HepG2 (cell line): ENCODE data around the gene MSANTD1. TPM values are rescaled to one million over a fixed set of nuclear protein-coding genes. Genes with fewer than 3 reads are reported as not detected.

Experiments
- CCDC6 ChIP-seq: sonication (generic); formaldehyde crosslinking; IDR thresholded peaks from 2 replicates; pipeline ENCODE4 v1.8.1; 2022; ENCODE audit warnings: mild to moderate bottlenecking, missing genetic modification reagents, moderate library complexity
- CTCF ChIP-seq: sonication (generic); formaldehyde crosslinking; IDR thresholded peaks from 2 replicates; pipeline ENCODE4 v1.5.0; 2020; ENCODE audit warnings: mild to moderate bottlenecking, missing genetic modification reagents, moderate library complexity
- FOSL1 ChIP-seq: sonication (generic); formaldehyde crosslinking; IDR thresholded peaks from 2 replicates; pipeline ENCODE4 v1.9.0; 2021; ENCODE audit warnings: missing genetic modification reagents, borderline replicate concordance
- FOSL2 ChIP-seq: sonication (generic); formaldehyde crosslinking; IDR thresholded peaks from 2 replicates; pipeline ENCODE4 v1.4.0; 2020; ENCODE audit warnings: missing genetic modification reagents
- GLMP ChIP-seq: sonication (generic); formaldehyde crosslinking; IDR thresholded peaks from 2 replicates; pipeline ENCODE4 v1.9.0; 2021; ENCODE audit warnings: missing genetic modification reagents, mild to moderate bottlenecking, borderline replicate concordance
- HDAC2 ChIP-seq: sonication (generic); formaldehyde crosslinking; IDR thresholded peaks from 2 replicates; pipeline ENCODE4 v1.4.0; 2020; ENCODE audit warnings: missing genetic modification reagents
- JUNB ChIP-seq: sonication (generic); formaldehyde crosslinking; IDR thresholded peaks from 2 replicates; pipeline ENCODE4 v1.8.0; 2022; ENCODE audit warnings: missing genetic modification reagents, mild to moderate bottlenecking, borderline replicate concordance
- MAX ChIP-seq: IDR thresholded peaks from 2 replicates; pipeline ENCODE4 v1.6.1; 2012; ENCODE audit warnings: inconsistent platforms
- MXI1 ChIP-seq: IDR thresholded peaks from 3 replicates; pipeline ENCODE4 v1.6.1; 2012; ENCODE audit warnings: low read depth, low read length, inconsistent platforms, borderline replicate concordance
- NFIB ChIP-seq: sonication (generic); formaldehyde crosslinking; IDR thresholded peaks from 2 replicates; pipeline ENCODE4 v1.9.0; 2021; ENCODE audit warnings: missing genetic modification reagents, mild to moderate bottlenecking, borderline replicate concordance
- SMYD3 ChIP-seq: sonication (generic); formaldehyde crosslinking; IDR thresholded peaks from 2 replicates; pipeline ENCODE4 v1.8.1; 2023; ENCODE audit warnings: mild to moderate bottlenecking, missing genetic modification reagents
- SNAI1 ChIP-seq: sonication (generic); formaldehyde crosslinking; IDR thresholded peaks from 2 replicates; pipeline ENCODE4 v1.5.0; 2020; ENCODE audit warnings: mild to moderate bottlenecking, missing genetic modification reagents, borderline replicate concordance
- SOX5 ChIP-seq: IDR thresholded peaks from 2 replicates; pipeline ENCODE4 v1.6.1; 2016; ENCODE audit warnings: borderline replicate concordance
- ZFP36L2 ChIP-seq: sonication (generic); formaldehyde crosslinking; IDR thresholded peaks from 2 replicates; pipeline ENCODE4 v1.4.0; 2020; ENCODE audit warnings: missing genetic modification reagents
- ZNF101 ChIP-seq: sonication (generic); formaldehyde crosslinking; IDR thresholded peaks from 2 replicates; pipeline ENCODE4 v1.4.0; 2020; ENCODE audit warnings: mild to moderate bottlenecking, low read depth, missing genetic modification reagents, borderline replicate concordance
- ZNF251 ChIP-seq: sonication (generic); formaldehyde crosslinking; IDR thresholded peaks from 2 replicates; pipeline ENCODE4 v1.9.0; 2021; ENCODE audit warnings: mild to moderate bottlenecking, missing genetic modification reagents
- ZNF292 ChIP-seq: sonication (generic); formaldehyde crosslinking; IDR thresholded peaks from 2 replicates; pipeline ENCODE4 v1.8.1; 2022; ENCODE audit warnings: mild to moderate bottlenecking, low read depth, missing genetic modification reagents, borderline replicate concordance
- ZNF468 ChIP-seq: sonication (generic); formaldehyde crosslinking; IDR thresholded peaks from 2 replicates; pipeline ENCODE4 v1.8.0; 2022; ENCODE audit warnings: mild to moderate bottlenecking, moderate library complexity, missing genetic modification reagents
- ZNF484 ChIP-seq: sonication (generic); formaldehyde crosslinking; IDR thresholded peaks from 2 replicates; pipeline ENCODE4 v1.5.1; 2020; ENCODE audit warnings: mild to moderate bottlenecking, low read depth, missing genetic modification reagents, borderline replicate concordance
- ZNF670 ChIP-seq: sonication (generic); formaldehyde crosslinking; IDR thresholded peaks from 2 replicates; pipeline ENCODE4 v1.8.0; 2022; ENCODE audit warnings: mild to moderate bottlenecking, missing genetic modification reagents, borderline replicate concordance
- ZNF75D ChIP-seq: sonication (generic); formaldehyde crosslinking; IDR thresholded peaks from 2 replicates; pipeline ENCODE4 v1.8.1; 2023; ENCODE audit warnings: missing genetic modification reagents, mild to moderate bottlenecking, borderline replicate concordance
- ZSCAN30 ChIP-seq: sonication (generic); formaldehyde crosslinking; IDR thresholded peaks from 2 replicates; pipeline ENCODE4 v1.5.0; 2020; ENCODE audit warnings: mild to moderate bottlenecking, missing genetic modification reagents
- polyA plus RNA-seq, 8 experiments: library from polyadenylated mRNA; depleted of rRNA in 3 of 8; stranded (reverse) in 7 of 8; unstranded in 1 of 8; fragments of >200 nt; fragmentation: Illumina TruSeq in 4 of 8; extraction: Trizol in 4 of 8; gene quantifications; 2 replicates each; pipeline versions ENCODE4 v1.2.1 to v1.2.3, GENCODE V29; 2011 to 2016; ENCODE audit warnings: low read depth in 4 of 8, missing spikeins in 1 of 8, mixed read lengths in 1 of 8; ENCODE audit not compliant: insufficient read depth in 1 of 8
- total RNA-seq, 5 experiments: library from RNA; depleted of rRNA; stranded (reverse); fragments of >200 nt; fragmentation: Illumina TruSeq; extraction: Trizol; gene quantifications; 2 replicates each; pipeline ENCODE4 v1.2.3, GENCODE V29; 2016; ENCODE audit warnings: low read depth in 1 of 5
- TF ChIP-seq, protein P1 (sequence below): sonication (generic); formaldehyde crosslinking; IDR thresholded peaks from 2 replicates; pipeline ENCODE4 v1.5.1; 2020; ENCODE audit warnings: missing genetic modification reagents, mild to moderate bottlenecking, borderline replicate concordance
- TF ChIP-seq, protein P2 (sequence below): sonication (generic); formaldehyde crosslinking; IDR thresholded peaks from 2 replicates; pipeline ENCODE4 v1.4.0; 2020; ENCODE audit warnings: missing genetic modification reagents, mild to moderate bottlenecking, borderline replicate concordance

Gene MSANTD1
- total and polyA plus RNA-seq, 2 of the 13 experiments (the other 11 are each of a cell fraction or from before 2014, with no cell fraction given) = 0.22 to 0.40 TPM

DNA sequence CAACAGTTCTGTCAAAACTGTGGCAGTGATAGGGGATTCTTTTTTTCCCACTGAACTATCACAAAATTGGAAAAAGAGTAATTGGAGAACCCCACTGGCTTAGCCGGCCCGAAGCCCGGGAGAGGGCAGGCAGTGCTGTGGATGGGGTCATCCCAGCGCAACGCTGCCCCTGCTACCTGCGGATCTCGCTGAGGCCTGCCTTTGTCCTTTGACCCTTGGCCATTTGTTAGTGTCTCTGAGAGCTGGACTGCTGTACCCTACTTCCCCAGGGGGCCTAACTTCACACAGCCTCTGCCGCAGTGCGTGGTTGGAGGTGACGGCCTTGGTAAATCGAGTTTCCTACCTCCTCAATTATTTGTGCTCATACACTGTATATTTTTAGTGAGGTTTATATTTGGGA is 43.0 kb upstream of the MSANTD1 start (continued):
- TF ChIP-seq, protein P1, sequence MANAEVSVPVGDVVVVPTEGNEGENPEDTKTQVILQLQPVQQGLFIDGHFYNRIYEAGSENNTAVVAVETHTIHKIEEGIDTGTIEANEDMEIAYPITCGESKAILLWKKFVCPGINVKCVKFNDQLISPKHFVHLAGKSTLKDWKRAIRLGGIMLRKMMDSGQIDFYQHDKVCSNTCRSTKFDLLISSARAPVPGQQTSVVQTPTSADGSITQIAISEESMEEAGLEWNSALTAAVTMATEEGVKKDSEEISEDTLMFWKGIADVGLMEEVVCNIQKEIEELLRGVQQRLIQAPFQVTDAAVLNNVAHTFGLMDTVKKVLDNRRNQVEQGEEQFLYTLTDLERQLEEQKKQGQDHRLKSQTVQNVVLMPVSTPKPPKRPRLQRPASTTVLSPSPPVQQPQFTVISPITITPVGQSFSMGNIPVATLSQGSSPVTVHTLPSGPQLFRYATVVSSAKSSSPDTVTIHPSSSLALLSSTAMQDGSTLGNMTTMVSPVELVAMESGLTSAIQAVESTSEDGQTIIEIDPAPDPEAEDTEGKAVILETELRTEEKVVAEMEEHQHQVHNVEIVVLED (CRISPR knock-in tag) = peak; percentile 25; the same call in 1 of the 2 replicates
- TF ChIP-seq, protein P2, sequence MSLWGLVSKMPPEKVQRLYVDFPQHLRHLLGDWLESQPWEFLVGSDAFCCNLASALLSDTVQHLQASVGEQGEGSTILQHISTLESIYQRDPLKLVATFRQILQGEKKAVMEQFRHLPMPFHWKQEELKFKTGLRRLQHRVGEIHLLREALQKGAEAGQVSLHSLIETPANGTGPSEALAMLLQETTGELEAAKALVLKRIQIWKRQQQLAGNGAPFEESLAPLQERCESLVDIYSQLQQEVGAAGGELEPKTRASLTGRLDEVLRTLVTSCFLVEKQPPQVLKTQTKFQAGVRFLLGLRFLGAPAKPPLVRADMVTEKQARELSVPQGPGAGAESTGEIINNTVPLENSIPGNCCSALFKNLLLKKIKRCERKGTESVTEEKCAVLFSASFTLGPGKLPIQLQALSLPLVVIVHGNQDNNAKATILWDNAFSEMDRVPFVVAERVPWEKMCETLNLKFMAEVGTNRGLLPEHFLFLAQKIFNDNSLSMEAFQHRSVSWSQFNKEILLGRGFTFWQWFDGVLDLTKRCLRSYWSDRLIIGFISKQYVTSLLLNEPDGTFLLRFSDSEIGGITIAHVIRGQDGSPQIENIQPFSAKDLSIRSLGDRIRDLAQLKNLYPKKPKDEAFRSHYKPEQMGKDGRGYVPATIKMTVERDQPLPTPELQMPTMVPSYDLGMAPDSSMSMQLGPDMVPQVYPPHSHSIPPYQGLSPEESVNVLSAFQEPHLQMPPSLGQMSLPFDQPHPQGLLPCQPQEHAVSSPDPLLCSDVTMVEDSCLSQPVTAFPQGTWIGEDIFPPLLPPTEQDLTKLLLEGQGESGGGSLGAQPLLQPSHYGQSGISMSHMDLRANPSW = no peak
- no peak for TF ChIP-seq NFIB (CRISPR knock-in tag)
- TF ChIP-seq ZNF101 (CRISPR knock-in tag) = no peak
- peak; percentile 79; the same call in 1 of the 2 replicates for TF ChIP-seq ZNF292
- TF ChIP-seq ZNF75D (CRISPR knock-in tag) = no peak
- TF ChIP-seq ZSCAN30 (CRISPR knock-in tag) = no peak
- no peak for TF ChIP-seq CCDC6
- TF ChIP-seq GLMP (CRISPR knock-in tag) = no peak
- TF ChIP-seq FOSL2 (CRISPR knock-in tag) = peak; percentile 30; the same call in 1 of the 2 replicates
- no peak for TF ChIP-seq ZFP36L2 (CRISPR knock-in tag)
- no peak for TF ChIP-seq ZNF670 (CRISPR knock-in tag)
- TF ChIP-seq ZNF484 = no peak
- no peak for TF ChIP-seq SNAI1 (CRISPR knock-in tag)
- TF ChIP-seq MXI1 = no peak
- peak; percentile 90 for TF ChIP-seq HDAC2 (CRISPR knock-in tag)
- TF ChIP-seq MAX = peak; percentile 74
- TF ChIP-seq ZNF251 (CRISPR knock-in tag) = no peak
- no peak for TF ChIP-seq SMYD3
- no peak for TF ChIP-seq FOSL1 (CRISPR knock-in tag)
- TF ChIP-seq SOX5 (CRISPR knock-in tag) = peak; percentile 47; the same call in 1 of the 2 replicates
- no peak for TF ChIP-seq JUNB (CRISPR knock-in tag)
- no peak for TF ChIP-seq ZNF468
- peak; percentile 50 for TF ChIP-seq CTCF
